LNCaP clone FGC (cell line): ENCODE measurements around the gene SLCO3A1.

ENCODE experiments used
- DNase-seq: peaks from one replicate; pipeline ENCODE4 v3.0.0-alpha.2; 2011; ENCODE audit warnings: low read depth
- H3K4me3 ChIP-seq: 2 replicates; pipeline ENCODE4 v1.5.1; 2011; ENCODE audit warnings: mild to moderate bottlenecking, low read depth, low read length, control low read depth
- TF ChIP-seq, protein P1 (sequence below): IDR thresholded peaks from 2 replicates; pipeline ENCODE4 v1.5.1; 2012; ENCODE audit warnings: mild to moderate bottlenecking; ENCODE audit not compliant: control insufficient read depth, insufficient read depth; ENCODE audit errors: extremely low read depth

Gene SLCO3A1

DNA sequence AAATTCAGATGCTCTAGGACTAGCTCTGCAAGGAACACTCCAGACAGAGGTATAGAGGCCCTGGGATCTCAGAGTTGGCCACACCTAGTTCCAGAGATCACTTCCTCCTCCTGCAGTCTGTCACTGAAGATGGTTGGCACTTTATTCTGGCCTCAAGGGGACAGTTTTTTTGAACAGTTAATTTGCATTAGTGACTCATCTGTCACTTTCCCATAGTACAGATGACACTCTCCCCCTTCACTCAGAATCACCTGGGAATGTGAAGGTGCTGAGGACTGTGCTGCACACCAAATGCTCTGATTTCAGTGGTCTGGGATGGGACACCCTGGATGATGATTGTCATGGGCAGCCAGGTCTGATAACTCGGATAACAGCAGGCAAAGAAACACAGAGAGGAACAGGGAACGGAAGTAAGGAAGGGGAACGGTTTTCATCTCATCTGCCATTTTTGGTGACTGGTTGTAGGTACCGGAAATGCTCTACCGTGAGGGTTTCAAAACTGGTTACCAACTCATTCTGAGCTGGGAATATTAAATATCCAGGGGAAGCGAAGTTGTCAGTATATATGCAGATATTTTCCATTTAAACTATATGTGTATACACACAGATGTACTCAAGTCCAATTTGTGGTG lies 307.6 kb downstream of the SLCO3A1 start:
- no peak overlapping the region for H3K4me3 ChIP-seq
- DNase-seq: no peak

DNA sequence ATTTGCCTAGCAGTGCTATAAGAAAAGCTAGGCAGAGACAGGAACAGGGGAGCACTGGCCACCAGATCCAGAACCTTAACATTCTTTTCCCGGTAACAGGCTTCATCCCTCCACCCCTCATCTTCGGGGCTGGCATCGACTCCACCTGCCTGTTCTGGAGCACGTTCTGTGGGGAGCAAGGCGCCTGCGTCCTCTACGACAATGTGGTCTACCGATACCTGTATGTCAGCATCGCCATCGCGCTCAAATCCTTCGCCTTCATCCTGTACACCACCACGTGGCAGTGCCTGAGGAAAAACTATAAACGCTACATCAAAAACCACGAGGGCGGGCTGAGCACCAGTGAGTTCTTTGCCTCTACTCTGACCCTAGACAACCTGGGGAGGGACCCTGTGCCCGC lies 309.1 kb downstream of the SLCO3A1 start:
- no peak for DNase-seq
- H3K4me3 ChIP-seq: no peak overlapping the region
- TF ChIP-seq, protein P1, sequence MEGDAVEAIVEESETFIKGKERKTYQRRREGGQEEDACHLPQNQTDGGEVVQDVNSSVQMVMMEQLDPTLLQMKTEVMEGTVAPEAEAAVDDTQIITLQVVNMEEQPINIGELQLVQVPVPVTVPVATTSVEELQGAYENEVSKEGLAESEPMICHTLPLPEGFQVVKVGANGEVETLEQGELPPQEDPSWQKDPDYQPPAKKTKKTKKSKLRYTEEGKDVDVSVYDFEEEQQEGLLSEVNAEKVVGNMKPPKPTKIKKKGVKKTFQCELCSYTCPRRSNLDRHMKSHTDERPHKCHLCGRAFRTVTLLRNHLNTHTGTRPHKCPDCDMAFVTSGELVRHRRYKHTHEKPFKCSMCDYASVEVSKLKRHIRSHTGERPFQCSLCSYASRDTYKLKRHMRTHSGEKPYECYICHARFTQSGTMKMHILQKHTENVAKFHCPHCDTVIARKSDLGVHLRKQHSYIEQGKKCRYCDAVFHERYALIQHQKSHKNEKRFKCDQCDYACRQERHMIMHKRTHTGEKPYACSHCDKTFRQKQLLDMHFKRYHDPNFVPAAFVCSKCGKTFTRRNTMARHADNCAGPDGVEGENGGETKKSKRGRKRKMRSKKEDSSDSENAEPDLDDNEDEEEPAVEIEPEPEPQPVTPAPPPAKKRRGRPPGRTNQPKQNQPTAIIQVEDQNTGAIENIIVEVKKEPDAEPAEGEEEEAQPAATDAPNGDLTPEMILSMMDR: no peak

More for the DNA sequence above, 307.6 kb downstream of the SLCO3A1 start:
- TF ChIP-seq, protein P1: no peak

DNA sequence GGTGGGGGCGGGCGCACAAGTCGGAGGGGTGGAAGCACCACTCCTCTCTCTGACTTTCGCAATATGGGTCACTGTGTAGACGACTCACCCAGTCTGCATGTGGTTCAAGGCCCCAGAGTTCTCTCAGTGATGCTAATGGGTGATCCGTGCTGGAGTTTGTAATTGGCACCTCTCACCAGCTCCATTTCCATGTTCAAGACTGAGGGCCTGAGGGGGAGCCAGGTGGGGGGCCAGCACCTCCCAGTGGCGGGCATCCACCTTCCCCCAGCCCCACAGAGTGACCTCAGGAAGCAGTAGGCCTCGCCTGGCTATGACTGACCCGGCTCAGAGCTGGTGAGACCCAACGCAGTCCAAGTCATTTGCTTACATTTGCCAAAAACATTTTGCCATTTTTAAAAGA lies 310.1 kb downstream of the SLCO3A1 start:
- TF ChIP-seq, protein P1: no peak
- DNase-seq: no peak
- no peak overlapping the region for H3K4me3 ChIP-seq

- TF ChIP-seq, protein P1: no peak
- no peak overlapping the region for H3K4me3 ChIP-seq
- DNase-seq: no peak
Observed at GRCh38 chr15:92164327-92165000, 311.0 kb downstream of the SLCO3A1 start.

GRCh38 chr15:92165001-92165346 lies 311.5 kb downstream of the SLCO3A1 start:
- TF ChIP-seq, protein P1: no peak
- no peak overlapping the region for H3K4me3 ChIP-seq
- no peak for DNase-seq

- DNase-seq: no peak
- TF ChIP-seq, protein P1: no peak
- no peak overlapping the region for H3K4me3 ChIP-seq
Observed at GRCh38 chr15:92166029-92166428, 312.5 kb downstream of the SLCO3A1 start.
